ENCODE measurements around the gene URM1.

The URM1 gene

GRCh38 chr9:128385496-128386460 is 14.6 kb downstream of the URM1 start:
- Histone ChIP-seq H3K9me3 (ENCODE audit: low read depth, low read length) (no peaks in the 10 kb centered on the region), H3K27ac (no peak overlapping the region), H3K9ac (ENCODE audit: insufficient read length) (no peak overlapping the region), H3K36me3 (ENCODE audit: insufficient read depth, low read length) (peaks cover 10% of the 10 kb centered on the region; the same call in 1 of the 2 replicates), H3K4me3 (no peak overlapping the region)
- no peak for DNase-seq (ENCODE audit: low read depth, low spot score)
- TF ChIP-seq POLR2AphosphoS5 (IDR thresholded peaks at IDR 0.05; ENCODE audit: borderline replicate concordance, low read depth, low read length) (no peak), FOXP2 (optimal IDR thresholded peaks at IDR 0.05; ENCODE audit: control extremely low read depth, extremely low read length, insufficient read depth) (no peak), EZH2 (IDR thresholded peaks at IDR 0.05) (no peak)

- Histone ChIP-seq H3K9me3 (ENCODE audit: low read depth, low read length) (no peaks in the 10 kb centered on the region), H3K4me3 (no peak overlapping the region), H3K36me3 (ENCODE audit: insufficient read depth, low read length) (peaks cover 10% of the 10 kb centered on the region; the same call in 1 of the 2 replicates), H3K9ac (ENCODE audit: insufficient read length) (no peak overlapping the region), H3K27ac (no peak overlapping the region)
- no peak for DNase-seq (ENCODE audit: low read depth, low spot score)
- TF ChIP-seq EZH2 (IDR thresholded peaks at IDR 0.05) (no peak), POLR2AphosphoS5 (IDR thresholded peaks at IDR 0.05; ENCODE audit: borderline replicate concordance, low read depth, low read length) (no peak), FOXP2 (optimal IDR thresholded peaks at IDR 0.05; ENCODE audit: control extremely low read depth, extremely low read length, insufficient read depth) (no peak)
Observed at GRCh38 chr9:128388150-128388549, 17.0 kb downstream of the URM1 start.

- H3K4me3 ChIP-seq, result no peak overlapping the region
- no peaks in the 10 kb centered on the region for H3K9me3 ChIP-seq (ENCODE audit: low read depth, low read length)
- peaks cover 10% of the 10 kb centered on the region; the same call in 1 of the 2 replicates for H3K36me3 ChIP-seq (ENCODE audit: insufficient read depth, low read length)
- H3K27ac ChIP-seq, result no peak overlapping the region
- no peak overlapping the region for H3K9ac ChIP-seq (ENCODE audit: insufficient read length)
- DNase-seq (ENCODE audit: low read depth, low spot score), result no peak
- no peak for TF ChIP-seq POLR2AphosphoS5 (IDR thresholded peaks at IDR 0.05; ENCODE audit: borderline replicate concordance, low read depth, low read length)
- TF ChIP-seq EZH2 (IDR thresholded peaks at IDR 0.05), result no peak
- no peak for TF ChIP-seq FOXP2 (optimal IDR thresholded peaks at IDR 0.05; ENCODE audit: control extremely low read depth, extremely low read length, insufficient read depth)
Observed at GRCh38 chr9:128389395-128390149, 18.4 kb downstream of the URM1 start.

DNA sequence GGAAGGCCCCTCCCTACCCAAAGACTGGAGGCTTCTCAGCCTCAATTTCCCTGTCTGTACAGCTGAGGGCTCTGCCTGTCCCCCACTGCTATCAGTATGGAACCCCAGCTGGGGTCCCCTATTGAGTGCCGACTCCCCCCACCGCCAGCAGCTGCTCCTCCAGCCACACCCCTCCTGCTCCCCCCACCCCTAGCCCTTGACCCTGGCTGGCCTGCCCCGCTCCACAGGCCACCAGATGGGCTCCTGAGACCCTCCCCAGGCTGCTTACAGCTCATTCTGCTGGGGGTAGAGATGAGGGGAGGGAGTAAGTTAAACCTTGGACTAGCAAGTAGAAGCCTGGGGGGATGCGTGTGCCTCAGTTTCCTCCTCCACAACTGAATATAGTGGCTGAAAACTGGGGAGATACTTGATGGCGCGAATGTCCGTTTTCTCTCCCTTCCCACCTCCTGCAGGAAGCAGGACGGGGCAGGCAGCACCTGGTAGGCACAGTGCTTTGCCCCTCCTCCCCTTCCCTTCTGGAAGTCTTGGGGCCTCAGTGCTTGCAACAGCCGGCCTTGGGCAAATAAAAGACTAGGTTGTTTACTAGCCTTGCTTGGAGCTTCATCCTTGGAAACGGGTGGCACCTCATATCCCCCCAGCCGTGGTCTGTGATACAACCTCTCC is 19.1 kb downstream of the URM1 start:
- no peak overlapping the region for H3K27ac ChIP-seq
- TF ChIP-seq EZH2 (IDR thresholded peaks at IDR 0.05), result no peak
- TF ChIP-seq FOXP2 (optimal IDR thresholded peaks at IDR 0.05; ENCODE audit: control extremely low read depth, extremely low read length, insufficient read depth), result no peak
- no peak for TF ChIP-seq POLR2AphosphoS5 (IDR thresholded peaks at IDR 0.05; ENCODE audit: borderline replicate concordance, low read depth, low read length)
- peaks cover 10% of the 10 kb centered on the region; the same call in 1 of the 2 replicates for H3K36me3 ChIP-seq (ENCODE audit: insufficient read depth, low read length)
- H3K9me3 ChIP-seq (ENCODE audit: low read depth, low read length), result no peaks in the 10 kb centered on the region
- no peak overlapping the region for H3K9ac ChIP-seq (ENCODE audit: insufficient read length)
- DNase-seq (ENCODE audit: low read depth, low spot score), result no peak
- no peak overlapping the region for H3K4me3 ChIP-seq

- Histone ChIP-seq H3K4me3 (no peak overlapping the region), H3K27ac (no peak overlapping the region), H3K36me3 (ENCODE audit: insufficient read depth, low read length) (peaks cover 10% of the 10 kb centered on the region; the same call in 1 of the 2 replicates), H3K9ac (ENCODE audit: insufficient read length) (no peak overlapping the region), H3K9me3 (ENCODE audit: low read depth, low read length) (no peaks in the 10 kb centered on the region)
- TF ChIP-seq POLR2AphosphoS5 (IDR thresholded peaks at IDR 0.05; ENCODE audit: borderline replicate concordance, low read depth, low read length), result no peak
- TF ChIP-seq EZH2 (IDR thresholded peaks at IDR 0.05), result no peak
- TF ChIP-seq FOXP2 (optimal IDR thresholded peaks at IDR 0.05; ENCODE audit: control extremely low read depth, extremely low read length, insufficient read depth), result no peak
- no peak for DNase-seq (ENCODE audit: low read depth, low spot score)
Observed at GRCh38 chr9:128390813-128391711, 19.9 kb downstream of the URM1 start.

DNA sequence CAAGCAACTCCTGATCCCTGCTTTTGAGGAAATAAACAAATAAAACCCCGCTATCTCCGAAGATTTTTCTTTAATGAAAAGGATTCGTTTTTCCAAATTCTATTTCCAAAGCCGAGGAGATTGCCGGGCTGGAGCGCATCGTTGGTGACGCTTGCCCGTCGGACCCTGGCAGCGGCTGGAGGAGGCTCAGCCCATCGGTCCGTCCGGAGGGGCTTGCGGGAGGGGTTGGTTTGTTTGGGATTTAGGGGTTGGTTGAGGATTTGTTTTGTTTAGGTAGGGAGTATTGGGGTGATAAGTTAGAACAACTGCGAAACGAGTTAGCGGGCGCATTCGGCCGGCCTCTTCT is 20.8 kb downstream of the URM1 start:
- no peak overlapping the region for H3K9ac ChIP-seq (ENCODE audit: insufficient read length)
- H3K9me3 ChIP-seq (ENCODE audit: low read depth, low read length), result no peaks in the 10 kb centered on the region
- no peak overlapping the region for H3K27ac ChIP-seq
- TF ChIP-seq POLR2AphosphoS5 (IDR thresholded peaks at IDR 0.05; ENCODE audit: borderline replicate concordance, low read depth, low read length) (no peak), EZH2 (IDR thresholded peaks at IDR 0.05) (no peak), FOXP2 (optimal IDR thresholded peaks at IDR 0.05; ENCODE audit: control extremely low read depth, extremely low read length, insufficient read depth) (no peak)
- H3K4me3 ChIP-seq, result no peak overlapping the region
- DNase-seq (ENCODE audit: low read depth, low spot score), result no peak
- peaks cover 10% of the 10 kb centered on the region; the same call in 1 of the 2 replicates for H3K36me3 ChIP-seq (ENCODE audit: insufficient read depth, low read length)

Data from SK-N-MC (cell line).